Measurements from ENCODE around the gene FLNC. TPM values are rescaled to one million over a fixed set of nuclear protein-coding genes. Genes with fewer than 3 reads are reported as not detected.

FLNC gene
- total RNA-seq, 4 donors from 2014 or later, result 3.0 to 27.3 (median 7.5) TPM

- intact Hi-C loops (cut with DNase I), result no loop called here
Observed at GRCh38 chr7:128801667-128802418, 28.4 kb upstream of the FLNC start.

GRCh38 chr7:128804484-128804883 is 25.7 kb upstream of the FLNC start:
- H3K4me1 ChIP-seq, result no peaks in the 10 kb centered on the region
- H3K36me3 ChIP-seq, result peaks cover 0 to 12% (median 0%) of the 10 kb centered on the region in 3 donors
- WGBS, 2 donors, result 91% methylated on average over 4 to 6 of the region's 6 CpGs
- DNase-seq, result no peak
- H3K27me3 ChIP-seq, result no peaks in the 10 kb centered on the region
- intact Hi-C loops (cut with DNase I), result no loop called here
- no peak overlapping the region for H3K4me3 ChIP-seq
- no peaks in the 10 kb centered on the region for H3K9me3 ChIP-seq
- TF ChIP-seq CTCF (IDR thresholded peaks at IDR 0.05) (no peak), POLR2A (IDR thresholded peaks at IDR 0.05) (no peak)
- no peak overlapping the region for H3K27ac ChIP-seq

More at GRCh38 chr7:128801667-128802418, 28.4 kb upstream of the FLNC start:
- Histone ChIP-seq H3K36me3 (peaks cover 0 to 7% (median 0%) of the 10 kb centered on the region in 3 donors), H3K27me3 (no peaks in the 10 kb centered on the region), H3K27ac (no peak overlapping the region), H3K9me3 (no peaks in the 10 kb centered on the region), H3K4me1 (no peaks in the 10 kb centered on the region), H3K4me3 (no peak overlapping the region)
- TF ChIP-seq POLR2A (IDR thresholded peaks at IDR 0.05), result no peak
- TF ChIP-seq CTCF (IDR thresholded peaks at IDR 0.05), result no peak
- 70 to 88% methylated on average over 2 of the region's 2 CpGs for WGBS, 2 donors
- DNase-seq, result no peak

GRCh38 chr7:128805225-128805624 is 25.0 kb upstream of the FLNC start:
- Histone ChIP-seq H3K4me3 (no peak overlapping the region), H3K9me3 (no peaks in the 10 kb centered on the region), H3K36me3 (peaks cover 0 to 12% (median 0%) of the 10 kb centered on the region in 3 donors), H3K4me1 (no peaks in the 10 kb centered on the region), H3K27ac (no peak overlapping the region), H3K27me3 (no peaks in the 10 kb centered on the region)
- DNase-seq, result no peak
- TF ChIP-seq CTCF (IDR thresholded peaks at IDR 0.05) (no peak), POLR2A (IDR thresholded peaks at IDR 0.05) (no peak)
- 86 to 95% methylated on average over 4 to 5 of the region's 5 CpGs for WGBS, 2 donors
- intact Hi-C loops (cut with DNase I), result no loop called here

GRCh38 chr7:128807191-128807590 is 23.0 kb upstream of the FLNC start:
- Histone ChIP-seq H3K27ac (no peak overlapping the region), H3K27me3 (no peaks in the 10 kb centered on the region), H3K4me3 (no peak overlapping the region), H3K9me3 (no peaks in the 10 kb centered on the region), H3K36me3 (peaks cover 0 to 12% (median 0%) of the 10 kb centered on the region in 3 donors), H3K4me1 (no peaks in the 10 kb centered on the region)
- intact Hi-C loops (cut with DNase I), result no loop called here
- TF ChIP-seq POLR2A (IDR thresholded peaks at IDR 0.05), result no peak
- TF ChIP-seq CTCF (IDR thresholded peaks at IDR 0.05), result no peak
- WGBS, 2 donors, result 75 to 86% methylated on average over 3 to 8 of the region's 8 CpGs
- DNase-seq, result no peak

DNA sequence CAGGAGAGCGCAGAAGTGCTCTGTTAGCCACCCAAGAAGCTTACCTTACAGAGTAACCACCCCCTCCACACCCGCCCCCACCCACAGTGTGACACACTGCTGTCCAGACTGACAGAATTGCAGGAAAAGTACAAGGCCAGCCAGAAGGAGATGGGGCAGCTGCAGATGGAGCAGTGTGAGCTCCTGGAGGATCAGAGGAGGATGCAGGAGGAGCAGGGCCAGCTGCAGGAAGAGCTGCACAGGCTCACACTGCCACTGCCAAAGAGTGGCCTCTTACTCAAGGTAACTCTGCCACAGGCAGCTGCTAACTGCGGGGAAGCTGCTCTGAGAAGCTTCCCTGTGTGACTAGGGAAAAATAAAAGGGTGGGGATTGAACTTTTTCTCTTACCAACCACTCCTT is 20.8 kb upstream of the FLNC start:
- no peak for DNase-seq
- peaks cover 0 to under 1% (median 0%) of the 10 kb centered on the region in 4 donors for H3K27me3 ChIP-seq
- intact Hi-C loops (cut with DNase I), result no loop called here

More for the DNA sequence above, 20.8 kb upstream of the FLNC start:
- WGBS, 2 donors, result 89 to 92% methylated on average over 1 to 3 of the region's 3 CpGs
- no peaks in the 10 kb centered on the region for H3K9me3 ChIP-seq
- no peak for TF ChIP-seq CTCF (IDR thresholded peaks at IDR 0.05)
- no peak for TF ChIP-seq POLR2A (IDR thresholded peaks at IDR 0.05)
- H3K4me3 ChIP-seq, result no peak overlapping the region
- peaks cover 0 to 12% (median 0%) of the 10 kb centered on the region in 3 donors for H3K36me3 ChIP-seq
- no peak overlapping the region for H3K27ac ChIP-seq
- peaks cover 0 to 4% (median 0%) of the 10 kb centered on the region in 3 donors for H3K4me1 ChIP-seq

Measured in esophagus squamous epithelium (tissue), 5 donors.